HPDE6-E6E7 (cell line): ENCODE results near the gene RPTOR.
"Not testable (repeated sequence)": the region's sequence is repeated elsewhere in the genome, so short reads cannot be mapped to it uniquely, and the experiment has no call there.

Experiments
- DNase-seq: peaks from one replicate; pipeline ENCODE4 v3.0.0; 2011; ENCODE audit warnings: missing footprints; ENCODE audit errors: extremely low spot score

RPTOR gene

GRCh38 chr17:80797222-80797621 is 252.6 kb downstream of the RPTOR start:
- not testable (repeated sequence) for DNase-seq

- no peak for DNase-seq
Measured at GRCh38 chr17:80797741-80798594, 253.3 kb downstream of the RPTOR start.

GRCh38 chr17:80798595-80799537 is 254.2 kb downstream of the RPTOR start:
- no peak for DNase-seq

DNA sequence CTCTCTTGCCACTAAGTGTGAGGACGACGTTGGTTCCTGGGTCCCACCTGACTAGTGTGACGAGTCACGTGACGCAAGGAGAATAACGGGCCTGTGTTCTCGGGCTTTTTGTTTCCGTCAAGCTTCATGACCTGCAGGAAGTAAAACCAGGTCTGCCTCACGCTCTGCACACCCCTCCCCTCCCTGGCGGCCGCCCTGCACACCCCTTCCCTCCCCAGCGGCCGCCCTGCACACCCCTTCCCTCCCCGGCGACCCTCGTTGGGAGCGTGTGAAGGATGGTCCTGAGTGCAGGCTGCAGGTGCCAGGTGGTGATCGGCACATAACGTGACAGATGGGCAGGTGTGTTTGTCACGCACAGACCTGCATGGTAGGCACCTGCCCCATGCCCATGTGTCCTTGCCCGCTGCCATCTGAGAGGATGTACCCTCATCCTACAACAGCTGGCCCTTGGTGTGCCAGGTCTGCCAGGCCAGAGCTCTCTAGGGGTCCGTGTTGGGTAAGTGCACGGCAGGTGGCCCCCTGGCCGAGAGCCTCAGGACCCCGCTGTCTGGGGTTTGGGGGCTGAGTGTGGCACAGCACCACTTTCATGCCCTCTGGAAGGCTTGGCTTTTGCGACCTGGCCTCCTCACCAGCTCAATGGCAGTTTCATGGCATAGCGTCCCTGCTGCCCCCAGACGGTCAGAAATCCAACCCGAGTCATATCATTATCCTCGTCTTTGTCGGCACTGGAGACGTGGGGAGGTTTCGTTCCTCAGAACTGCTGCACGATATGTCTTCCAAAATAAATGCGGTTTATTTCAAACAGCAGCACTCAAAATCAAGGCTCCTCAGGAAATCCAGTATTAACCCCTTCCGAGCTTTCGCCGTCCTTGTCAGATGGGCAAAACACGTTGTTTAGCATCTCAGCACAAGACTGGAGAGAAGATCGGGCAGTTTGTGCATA is 255.2 kb downstream of the RPTOR start:
- DNase-seq = no peak

DNA sequence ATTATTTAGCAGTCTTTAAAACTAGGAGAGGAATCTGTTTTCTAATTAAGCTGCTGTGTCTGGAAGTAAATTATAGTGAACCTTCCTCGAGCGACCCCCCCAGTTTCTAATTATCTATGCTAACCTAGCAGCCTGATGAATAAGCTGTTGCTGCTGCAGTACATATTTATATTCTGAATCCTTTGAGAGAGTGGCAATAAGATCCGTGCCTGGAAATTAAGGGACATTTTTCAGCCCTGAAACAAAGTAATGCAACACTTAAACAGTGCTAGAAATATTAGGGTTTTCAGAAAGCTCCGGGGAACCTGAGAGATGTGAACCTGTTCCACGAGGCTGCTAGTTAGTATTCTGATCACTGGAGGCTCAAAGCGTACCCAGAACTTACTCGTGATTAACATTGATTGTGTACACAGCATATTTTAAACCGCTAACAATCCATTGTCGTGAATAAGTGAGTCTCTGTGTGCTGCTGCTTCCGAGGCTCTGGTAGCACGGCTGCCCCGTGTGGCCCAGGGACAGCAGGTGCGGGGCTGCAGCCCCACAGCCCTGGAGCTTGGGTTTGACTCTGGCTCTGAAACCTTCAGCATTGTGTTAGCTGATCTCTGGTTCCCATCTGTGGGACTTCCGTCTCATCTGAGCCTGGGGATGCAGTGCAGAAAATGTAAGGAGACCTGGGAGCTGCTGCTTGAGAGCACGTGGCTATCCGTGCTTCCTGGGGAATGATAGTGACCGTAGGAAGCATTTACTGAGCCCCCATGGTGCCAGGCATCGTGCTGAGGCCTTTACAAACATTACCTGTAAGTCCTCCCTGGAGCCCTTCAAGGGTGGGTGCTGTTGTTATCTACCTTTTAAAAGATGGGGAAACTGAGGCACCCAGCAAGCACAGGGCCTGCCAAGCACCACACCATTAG is 256.1 kb downstream of the RPTOR start:
- no peak for DNase-seq

DNA sequence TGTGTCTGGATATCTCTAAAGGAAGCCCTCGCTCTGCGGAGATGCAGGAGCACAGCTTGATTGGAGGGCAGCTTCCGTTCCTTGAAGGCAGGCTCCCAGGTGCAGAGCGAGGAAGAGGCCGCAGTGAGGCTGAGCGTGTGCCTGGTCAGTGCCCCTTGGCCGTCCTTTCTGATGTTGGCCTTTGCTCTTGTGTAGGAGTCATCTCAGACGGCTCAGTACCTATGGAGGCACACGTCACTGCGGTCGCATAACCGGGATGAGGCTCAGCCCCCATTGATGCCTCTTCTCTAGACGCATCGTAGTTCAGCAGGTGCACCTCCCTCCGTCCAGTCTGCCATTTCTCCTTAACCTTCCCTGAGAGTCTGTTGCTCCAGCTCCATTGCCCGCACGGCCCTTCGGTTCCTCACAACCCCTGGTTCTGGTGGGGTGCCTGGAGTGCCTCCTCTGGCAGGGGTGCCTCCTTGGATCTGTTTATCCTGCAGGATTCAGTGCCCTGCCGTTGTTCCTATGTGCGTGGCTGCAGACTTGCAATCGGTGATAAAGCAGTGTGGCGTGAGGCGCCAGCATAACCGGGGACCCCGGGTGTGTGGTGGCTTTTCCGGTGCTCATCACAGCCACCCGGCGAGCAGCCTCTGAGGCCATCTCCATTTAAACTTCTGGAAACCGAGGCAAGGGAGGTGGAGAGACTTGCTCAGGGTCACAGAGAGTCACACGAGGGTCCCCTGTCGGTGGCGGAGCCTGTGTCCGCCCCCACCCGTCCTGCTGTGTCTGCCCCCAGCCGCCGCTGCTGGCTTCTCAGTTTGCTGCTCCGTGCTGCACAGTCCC is 258.2 kb downstream of the RPTOR start:
- DNase-seq = no peak

- no peak for DNase-seq
Measured at GRCh38 chr17:80803451-80804428, 259.1 kb downstream of the RPTOR start.

DNA sequence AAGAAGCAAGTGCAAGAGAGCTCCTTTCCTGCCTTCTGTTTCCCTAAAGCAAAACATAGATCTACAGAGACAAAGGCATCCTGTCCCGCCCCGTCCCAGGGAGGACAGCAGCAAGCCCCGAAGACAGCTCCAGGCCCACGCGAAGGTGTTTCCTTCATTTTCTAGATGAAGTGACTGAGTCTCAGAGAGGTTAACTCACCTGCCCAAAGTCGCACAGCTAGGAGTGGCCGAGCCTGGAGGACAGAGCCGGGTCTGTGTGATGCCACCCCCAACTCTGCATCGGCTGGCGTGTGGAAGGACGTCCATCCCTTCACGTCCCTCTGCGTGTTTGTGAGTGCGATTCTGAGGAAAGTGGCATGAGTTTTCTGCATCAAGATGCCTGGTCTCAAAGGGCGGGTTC is 259.8 kb downstream of the RPTOR start:
- DNase-seq = no peak

GRCh38 chr17:80805032-80805751 is 260.6 kb downstream of the RPTOR start:
- no peak for DNase-seq

DNA sequence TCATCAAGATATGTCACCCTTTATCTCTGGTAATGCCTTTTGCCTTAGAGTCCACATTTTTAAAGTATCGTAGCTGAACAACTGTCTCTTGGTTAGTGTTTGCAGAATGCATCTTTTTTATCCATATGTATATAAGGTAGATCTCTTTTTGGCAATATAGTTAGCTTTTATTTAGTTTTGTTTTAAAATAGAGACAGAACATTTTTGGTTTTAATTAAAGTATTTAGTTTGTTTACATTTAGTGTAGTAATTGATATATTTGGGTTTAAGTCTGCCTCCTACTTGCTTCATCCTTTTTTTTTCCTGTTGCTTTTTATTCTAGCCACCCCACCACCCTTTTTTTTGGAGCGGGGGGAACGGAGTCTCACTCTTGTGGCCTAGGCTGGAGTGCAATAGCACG is 262.4 kb downstream of the RPTOR start:
- DNase-seq = no peak

DNA sequence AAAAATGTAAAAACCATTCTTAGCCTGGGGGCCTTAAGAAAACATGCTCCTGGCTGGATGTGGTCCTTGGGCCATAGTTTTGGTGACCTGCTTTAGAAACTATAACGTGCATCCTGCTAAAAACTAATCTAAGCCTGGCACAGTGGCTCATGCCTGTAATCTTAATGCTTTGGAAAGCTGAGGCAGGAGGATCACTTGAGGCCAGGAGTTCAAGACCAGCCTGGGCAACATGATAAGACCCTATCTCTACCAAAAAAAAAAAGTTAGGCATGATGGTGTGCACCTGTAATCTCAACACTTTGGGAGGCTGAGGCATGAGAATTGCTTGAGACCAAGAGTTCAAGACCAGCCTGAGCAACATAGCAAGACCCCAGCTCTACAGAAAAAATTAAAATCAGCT is 263.2 kb downstream of the RPTOR start:
- DNase-seq = no peak

- no peak for DNase-seq
Measured at GRCh38 chr17:80811181-80812105, 266.8 kb downstream of the RPTOR start.

GRCh38 chr17:80812362-80813088 is 267.9 kb downstream of the RPTOR start:
- DNase-seq = no peak

- DNase-seq = no peak
Measured at GRCh38 chr17:80813318-80813717, 268.7 kb downstream of the RPTOR start.

DNA sequence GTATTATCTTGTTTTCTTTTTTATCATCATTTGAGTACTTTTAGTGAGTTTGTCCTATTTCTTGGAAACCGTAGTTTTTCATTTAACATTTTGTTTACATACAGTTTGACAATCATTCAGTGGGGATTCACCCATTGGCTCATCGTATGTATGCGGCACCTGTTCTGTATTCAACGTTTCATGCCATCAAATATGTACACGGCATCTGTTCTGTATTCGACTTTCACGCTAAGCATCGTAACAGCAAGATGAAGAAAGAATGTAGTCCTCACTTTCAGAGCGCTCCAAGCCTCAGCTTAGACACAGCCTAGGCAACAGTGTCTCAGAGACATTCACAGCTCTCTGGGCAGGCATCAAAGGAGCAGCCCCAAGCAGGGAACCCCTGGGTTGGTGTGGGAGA is 269.9 kb downstream of the RPTOR start:
- DNase-seq = no peak

DNA sequence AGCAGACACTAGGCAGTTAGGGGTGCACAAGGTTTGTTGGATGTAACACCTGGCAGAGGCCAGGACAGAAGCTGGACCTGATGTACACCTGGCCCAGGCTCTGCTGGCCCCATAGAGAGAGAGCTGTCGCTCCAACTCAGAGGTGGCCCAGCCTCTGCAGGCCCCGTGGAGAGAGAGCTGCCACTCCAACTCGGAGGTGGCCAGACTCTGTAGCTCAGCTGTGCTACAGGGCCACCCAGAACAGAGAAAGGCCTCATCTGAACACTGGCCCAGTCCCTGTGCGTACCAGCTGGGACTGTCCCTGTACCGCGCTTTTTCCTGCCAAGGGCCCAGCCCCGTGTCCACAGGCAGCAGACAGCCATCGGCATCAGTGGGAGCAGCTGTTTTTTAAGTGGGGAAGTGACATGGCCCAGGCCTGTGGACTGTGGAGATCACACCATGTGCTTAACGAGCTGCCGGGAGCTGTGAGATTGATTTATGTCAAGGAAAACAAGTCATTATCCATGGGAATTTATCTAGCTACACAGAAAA is 270.6 kb downstream of the RPTOR start:
- no peak for DNase-seq
